CD4-positive, alpha-beta T cell (primary cell): ENCODE results near the gene C1QTNF9B. TPM values are rescaled to one million over a fixed set of nuclear protein-coding genes. Genes with fewer than 3 reads are reported as not detected.

Experiments
- ATAC-seq: fragments of 200-7000 bp; cut with Tn5 transposase; one replicate; pipeline ENCODE4 v1.10.0; 2022; ENCODE audit warnings: mild to moderate bottlenecking; ENCODE audit not compliant: poor library complexity
- CTCF ChIA-PET: fragments of 350-600 bp; sonication (Branson Sonifier 250); formaldehyde crosslinking; loops from one replicate; lab custom pipeline; 2021; ENCODE audit warnings: antibody characterized with exemption, inconsistent platforms; lab: Charles Lee
- POLR2A ChIA-PET: fragments of 350-600 bp; sonication (Branson Sonifier 250); formaldehyde crosslinking; loops from one replicate; lab custom pipeline; 2021; ENCODE audit warnings: antibody characterized with exemption, inconsistent platforms; lab: Charles Lee
- DNase-seq, 14 experiments: peaks; one replicate each; pipeline ENCODE4 v3.0.0-alpha.2; 2013 to 2020; ENCODE audit warnings: mixed read lengths in 2 of 14
- H3K27ac ChIP-seq, 2 donors: one replicate each; pipeline versions ENCODE4 v1.5.1 to v1.7.0; 2013; ENCODE audit warnings: low read length in 2 of 2, low read depth in 1 of 2, mild to moderate bottlenecking in 1 of 2
- H3K27me3 ChIP-seq, 2 experiments: 1 replicate in 1 of 2; 2 replicates in 1 of 2; pipeline versions ENCODE4 v1.6.1 to v1.7.0; 2013; ENCODE audit warnings: low read length in 2 of 2, control low read depth in 1 of 2, mild to moderate bottlenecking in 1 of 2, moderate library complexity in 1 of 2; ENCODE audit not compliant: insufficient read depth in 2 of 2, control insufficient read depth in 1 of 2
- H3K36me3 ChIP-seq: one replicate; pipeline ENCODE4 v1.6.1; 2013; ENCODE audit warnings: low read length, control low read depth; ENCODE audit not compliant: insufficient read depth
- H3K4me1 ChIP-seq: one replicate; pipeline ENCODE4 v1.6.1; 2013; ENCODE audit warnings: low read length, control low read depth; ENCODE audit not compliant: insufficient read depth
- H3K4me3 ChIP-seq: one replicate; pipeline ENCODE4 v1.5.1; 2013; ENCODE audit warnings: mild to moderate bottlenecking, low read length, moderate library complexity
- H3K9me3 ChIP-seq, 2 experiments: 1 replicate in 1 of 2; 2 replicates in 1 of 2; pipeline versions ENCODE4 v1.6.1 to v1.7.0; 2013; ENCODE audit warnings: low read length in 2 of 2, mild to moderate bottlenecking in 2 of 2, control low read depth in 1 of 2, moderate library complexity in 1 of 2; ENCODE audit not compliant: control insufficient read depth in 1 of 2, insufficient read depth in 1 of 2
- H3K27ac Mint-ChIP-seq: one replicate; pipeline ENCODE4 v1.8.0; 2020; ENCODE audit warnings: mixed read lengths
- H3K27me3 Mint-ChIP-seq: one replicate; pipeline ENCODE4 v1.8.0; 2021; ENCODE audit warnings: mixed read lengths
- H3K36me3 Mint-ChIP-seq: one replicate; pipeline ENCODE4 v1.8.0; 2021; ENCODE audit warnings: low read depth, mixed read lengths
- H3K4me1 Mint-ChIP-seq: one replicate; pipeline ENCODE4 v1.8.0; 2021; ENCODE audit warnings: low read depth, mixed read lengths
- H3K4me3 Mint-ChIP-seq: one replicate; pipeline ENCODE4 v1.8.0; 2020; ENCODE audit warnings: mild to moderate bottlenecking, mixed read lengths
- H3K9me3 Mint-ChIP-seq: one replicate; pipeline ENCODE4 v1.8.0; 2020; ENCODE audit warnings: mixed read lengths
- CTCF ChIP-seq: fragments of 200-600 bp; IDR thresholded peaks from one replicate; pipeline ENCODE4 v1.8.0; 2022; ENCODE audit warnings: antibody characterized with exemption, mild to moderate bottlenecking
- intact Hi-C, 2 experiments: fragments of 100-400 bp; cut with DNase I in 1 of 2; cut with micrococcal nuclease in 1 of 2; formaldehyde crosslinking; loops; one replicate each; pipeline versions ENCODE4 v1.15.1 to v1.9.0; 2023 to 2025; cut with DNase I, micrococcal nuclease
- total RNA-seq, 174 experiments: library from RNA in 2 of 174; stranded (reverse) in 2 of 174; gene quantifications; one replicate each; pipeline ENCODE4 v1.2.3 and lab custom pipeline; 2021 to 2026

C1QTNF9B gene
- total RNA-seq, 2 experiments from 2014 or later = not detected

- Histone ChIP-seq H3K36me3 (peaks cover 2% of the 10 kb centered on the region), H3K27me3 (no peaks in the 10 kb centered on the region), H3K4me1 (no peaks in the 10 kb centered on the region), H3K4me3 (no peak overlapping the region), H3K9me3 (no peaks in the 10 kb centered on the region), H3K27ac (no peak overlapping the region)
- intact Hi-C loops = no loop called here
- no peak overlapping the region for H3K4me3 Mint-ChIP-seq
- no peaks in the 10 kb centered on the region for H3K4me1 Mint-ChIP-seq
- H3K9me3 Mint-ChIP-seq = no peaks in the 10 kb centered on the region
- no peak for TF ChIP-seq CTCF
- ATAC-seq (no peak), DNase-seq (no peak)
- CTCF ChIA-PET = no interaction called here
- no peaks in the 10 kb centered on the region for H3K27me3 Mint-ChIP-seq
- H3K27ac Mint-ChIP-seq = no peak overlapping the region
- H3K36me3 Mint-ChIP-seq = peaks cover 61% of the 10 kb centered on the region
- POLR2A ChIA-PET = no interaction called here
Measured at GRCh38 chr13:23859904-23860303, 37.4 kb downstream of the C1QTNF9B start.

GRCh38 chr13:23859455-23859854, 37.8 kb downstream of the C1QTNF9B start:
- no peaks in the 10 kb centered on the region for H3K9me3 Mint-ChIP-seq
- ATAC-seq = no peak
- H3K27me3 Mint-ChIP-seq = no peaks in the 10 kb centered on the region
- ChIA-PET POLR2A (no interaction called here), CTCF (no interaction called here)
- TF ChIP-seq CTCF = no peak
- intact Hi-C loops = no loop called here
- H3K4me3 Mint-ChIP-seq = no peak overlapping the region
- Histone ChIP-seq H3K27ac (no peak overlapping the region), H3K4me3 (no peak overlapping the region), H3K4me1 (no peaks in the 10 kb centered on the region), H3K27me3 (no peaks in the 10 kb centered on the region), H3K36me3 (peaks cover 2% of the 10 kb centered on the region), H3K9me3 (no peaks in the 10 kb centered on the region)
- no peak for DNase-seq
- no peak overlapping the region for H3K27ac Mint-ChIP-seq
- H3K4me1 Mint-ChIP-seq = no peaks in the 10 kb centered on the region
- peaks cover 61% of the 10 kb centered on the region for H3K36me3 Mint-ChIP-seq

GRCh38 chr13:23858546-23858945, 38.8 kb downstream of the C1QTNF9B start:
- no peak overlapping the region for H3K4me3 ChIP-seq
- H3K36me3 ChIP-seq = peaks cover 2% of the 10 kb centered on the region
- TF ChIP-seq CTCF = no peak
- no peak overlapping the region for H3K4me3 Mint-ChIP-seq
- no peak overlapping the region for H3K27ac ChIP-seq
- H3K9me3 Mint-ChIP-seq = no peaks in the 10 kb centered on the region
- H3K9me3 ChIP-seq = no peaks in the 10 kb centered on the region
- ChIA-PET POLR2A (interaction anchor here (0.6 kb wide), 1 partner anchor 280 kb away, joined by 3 read pairs; no protein-coding TSS in a partner anchor), CTCF (no interaction called here)
- H3K27ac Mint-ChIP-seq = no peak overlapping the region
- no peak for ATAC-seq
- H3K4me1 ChIP-seq = no peaks in the 10 kb centered on the region
- intact Hi-C loops = no loop called here
- H3K27me3 ChIP-seq = no peaks in the 10 kb centered on the region
- H3K36me3 Mint-ChIP-seq = peaks cover 59% of the 10 kb centered on the region
- no peaks in the 10 kb centered on the region for H3K4me1 Mint-ChIP-seq
- H3K27me3 Mint-ChIP-seq = no peaks in the 10 kb centered on the region
- no peak for DNase-seq
